ENCODE data around the gene HIBADH.

- TF ChIP-seq, protein P1, sequence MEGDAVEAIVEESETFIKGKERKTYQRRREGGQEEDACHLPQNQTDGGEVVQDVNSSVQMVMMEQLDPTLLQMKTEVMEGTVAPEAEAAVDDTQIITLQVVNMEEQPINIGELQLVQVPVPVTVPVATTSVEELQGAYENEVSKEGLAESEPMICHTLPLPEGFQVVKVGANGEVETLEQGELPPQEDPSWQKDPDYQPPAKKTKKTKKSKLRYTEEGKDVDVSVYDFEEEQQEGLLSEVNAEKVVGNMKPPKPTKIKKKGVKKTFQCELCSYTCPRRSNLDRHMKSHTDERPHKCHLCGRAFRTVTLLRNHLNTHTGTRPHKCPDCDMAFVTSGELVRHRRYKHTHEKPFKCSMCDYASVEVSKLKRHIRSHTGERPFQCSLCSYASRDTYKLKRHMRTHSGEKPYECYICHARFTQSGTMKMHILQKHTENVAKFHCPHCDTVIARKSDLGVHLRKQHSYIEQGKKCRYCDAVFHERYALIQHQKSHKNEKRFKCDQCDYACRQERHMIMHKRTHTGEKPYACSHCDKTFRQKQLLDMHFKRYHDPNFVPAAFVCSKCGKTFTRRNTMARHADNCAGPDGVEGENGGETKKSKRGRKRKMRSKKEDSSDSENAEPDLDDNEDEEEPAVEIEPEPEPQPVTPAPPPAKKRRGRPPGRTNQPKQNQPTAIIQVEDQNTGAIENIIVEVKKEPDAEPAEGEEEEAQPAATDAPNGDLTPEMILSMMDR (IDR thresholded peaks at IDR 0.05) = no peak
- TF ChIP-seq POLR2A (IDR thresholded peaks at IDR 0.05) = no peak
These were observed 26.2 kb downstream of the HIBADH start for GRCh38 chr7:27636326-27637006.

Data from testis (tissue), 2 donors.